OCI-LY7 (cell line): Measurements from ENCODE around the gene TMTC1. TPM values are rescaled to one million over a fixed set of nuclear protein-coding genes. Genes with fewer than 3 reads are reported as not detected.

Experiments
- BruUV-seq: library from RNA; stranded (reverse); fragments of 400-500 nt; replicated peaks from 2 replicates; lab custom pipeline; 2021; lab: Mats Ljungman, UMichigan
- CTCF ChIA-PET: fragments of 300-600 bp; sonication (Branson Sonifier 250); formaldehyde crosslinking; loops from one replicate; lab custom pipeline; 2022; ENCODE audit warnings: antibody characterized with exemption; ENCODE audit not compliant: unreplicated experiment; lab: Charles Lee
- POLR2A ChIA-PET: fragments of 300-600 bp; sonication (Branson Sonifier 250); formaldehyde crosslinking; loops from one replicate; lab custom pipeline; 2022; ENCODE audit warnings: antibody characterized with exemption; lab: Charles Lee
- DNase-seq: peaks from one replicate; pipeline ENCODE4 v3.0.0-alpha.2; 2015; ENCODE audit warnings: low spot score
- H2AFZ ChIP-seq: fragments of 200-600 bp; sonication (generic), shearing (Covaris generic); 2 replicates; pipeline ENCODE4 v1.6.1; 2014; ENCODE audit warnings: mild to moderate bottlenecking, antibody characterized with exemption, low read length, moderate library complexity
- H3K27ac ChIP-seq: fragments of 200-600 bp; sonication (generic); 2 replicates; pipeline ENCODE4 v1.5.1; 2014; ENCODE audit warnings: mixed run types, low read depth, mild to moderate bottlenecking, moderate library complexity, low read length, inconsistent platforms; ENCODE audit not compliant: poor library complexity, severe bottlenecking
- H3K36me3 ChIP-seq: fragments of 200-600 bp; sonication (generic); 2 replicates; pipeline ENCODE4 v1.6.1; 2014; ENCODE audit warnings: mild to moderate bottlenecking, antibody characterized with exemption, low read length, moderate library complexity, mixed read lengths; ENCODE audit not compliant: insufficient read depth
- H3K4me1 ChIP-seq: fragments of 200-600 bp; sonication (generic); 2 replicates; pipeline ENCODE4 v1.5.1; 2014; ENCODE audit warnings: mild to moderate bottlenecking, low read length; ENCODE audit not compliant: insufficient read depth, poor library complexity, severe bottlenecking
- H3K4me2 ChIP-seq: fragments of 200-600 bp; sonication (generic); 2 replicates; pipeline ENCODE4 v1.6.1; 2014; ENCODE audit warnings: mild to moderate bottlenecking, low read length
- H3K4me3 ChIP-seq: fragments of 200-600 bp; sonication (generic); 2 replicates; pipeline ENCODE4 v1.5.1; 2014; ENCODE audit warnings: mild to moderate bottlenecking, low read depth, low read length; ENCODE audit not compliant: poor library complexity, severe bottlenecking
- H3K79me2 ChIP-seq: fragments of 200-600 bp; sonication (generic); 2 replicates; pipeline ENCODE4 v1.6.1; 2016; ENCODE audit warnings: low read depth, mild to moderate bottlenecking, low read length, moderate library complexity, mixed read lengths; ENCODE audit not compliant: insufficient read depth
- H3K9me2 ChIP-seq: fragments of 200-600 bp; sonication (generic); 2 replicates; pipeline ENCODE4 v1.6.1; 2016; ENCODE audit warnings: mild to moderate bottlenecking, low read length, mixed read lengths; ENCODE audit not compliant: insufficient read depth
- H3K9me3 ChIP-seq: fragments of 200-600 bp; sonication (generic); 2 replicates; pipeline ENCODE4 v1.6.1; 2014; ENCODE audit warnings: mild to moderate bottlenecking, mixed run types, low read length, mixed read lengths
- H4K20me1 ChIP-seq: fragments of 200-600 bp; sonication (generic); 2 replicates; pipeline ENCODE4 v1.6.1; 2014; ENCODE audit warnings: mild to moderate bottlenecking, antibody characterized with exemption, low read length, moderate library complexity, mixed read lengths; ENCODE audit not compliant: insufficient read depth
- CTCF ChIP-seq: fragments of 200-600 bp; sonication (generic); conservative IDR thresholded peaks from 2 replicates; pipeline ENCODE4 v1.5.1; 2014; ENCODE audit warnings: mild to moderate bottlenecking, antibody characterized with exemption, low read length, moderate library complexity, mixed read lengths
- EZH2phosphoT487 ChIP-seq: fragments of 200-600 bp; sonication (generic); IDR thresholded peaks from 2 replicates; pipeline ENCODE4 v1.6.1; 2018; ENCODE audit warnings: low read depth, borderline replicate concordance, mild to moderate bottlenecking, mixed run types, antibody characterized with exemption, low read length, moderate library complexity, mixed read lengths
- intact Hi-C: fragments of 100-400 bp; cut with micrococcal nuclease; formaldehyde crosslinking; loops from one replicate; pipeline ENCODE4 v1.10.0; 2022; ENCODE audit not compliant: unreplicated experiment
- total RNA-seq, 2 experiments: library from RNA; depleted of rRNA in 1 of 2; stranded (reverse); fragments of >200 nt in 1 of 2; shearing (Covaris generic) in 1 of 2; gene quantifications; 2 replicates each; pipeline ENCODE4 v1.2.3, GENCODE V29; 2014 to 2022

Gene TMTC1
- total RNA-seq, 2 experiments from 2014 or later: not detected

- no peaks in the 10 kb centered on the region for H3K9me3 ChIP-seq
- no peak overlapping the region for H3K27ac ChIP-seq
- no peaks in the 10 kb centered on the region for H3K9me2 ChIP-seq
- H2AFZ ChIP-seq: no peak overlapping the region
- TF ChIP-seq CTCF (no peak), EZH2phosphoT487 (no peak)
- no peaks in the 10 kb centered on the region for H3K79me2 ChIP-seq
- H3K4me1 ChIP-seq: no peaks in the 10 kb centered on the region
- DNase-seq: no peak
- ChIA-PET POLR2A (interaction anchor here (1.1 kb wide), 1 partner anchor 11 kb away, joined by 4 read pairs; no protein-coding TSS in a partner anchor), CTCF (no interaction called here)
- no TSS peak for BruUV-seq
- no peaks in the 10 kb centered on the region for H3K36me3 ChIP-seq
- H4K20me1 ChIP-seq: no peaks in the 10 kb centered on the region
- no peak overlapping the region for H3K4me3 ChIP-seq
- intact Hi-C loops: no loop called here
- H3K4me2 ChIP-seq: no peak overlapping the region
These were observed 66.1 kb downstream of the TMTC1 start for GRCh38 chr12:29717540-29718100.

- POLR2A ChIA-PET: interaction anchor here (0.6 to 1.2 kb wide), 2 partner anchors 13 to 166 kb away, joined by 3 to 4 read pairs; no protein-coding TSS in a partner anchor
- no peak overlapping the region for H3K4me2 ChIP-seq
- no peak for DNase-seq
- no peaks in the 10 kb centered on the region for H3K79me2 ChIP-seq
- no peaks in the 10 kb centered on the region for H3K36me3 ChIP-seq
- H3K27ac ChIP-seq: no peak overlapping the region
- CTCF ChIA-PET: no interaction called here
- H2AFZ ChIP-seq: no peak overlapping the region
- BruUV-seq: no TSS peak
- intact Hi-C loops: no loop called here
- no peaks in the 10 kb centered on the region for H4K20me1 ChIP-seq
- H3K4me3 ChIP-seq: no peak overlapping the region
- no peaks in the 10 kb centered on the region for H3K9me2 ChIP-seq
- TF ChIP-seq CTCF (no peak), EZH2phosphoT487 (no peak)
- no peaks in the 10 kb centered on the region for H3K9me3 ChIP-seq
- no peaks in the 10 kb centered on the region for H3K4me1 ChIP-seq
These were observed 68.8 kb downstream of the TMTC1 start for GRCh38 chr12:29714966-29715365.

GRCh38 chr12:29713729-29714128 is 70.0 kb downstream of the TMTC1 start:
- no peaks in the 10 kb centered on the region for H3K4me1 ChIP-seq
- CTCF ChIA-PET: no interaction called here
- H3K79me2 ChIP-seq: no peaks in the 10 kb centered on the region
- DNase-seq: no peak
- no TSS peak for BruUV-seq
- intact Hi-C loops: no loop called here
- H3K4me2 ChIP-seq: no peak overlapping the region
- POLR2A ChIA-PET: no interaction called here
- no peak overlapping the region for H2AFZ ChIP-seq
- H4K20me1 ChIP-seq: no peaks in the 10 kb centered on the region
- no peaks in the 10 kb centered on the region for H3K9me2 ChIP-seq
- H3K4me3 ChIP-seq: no peak overlapping the region
- no peak overlapping the region for H3K27ac ChIP-seq
- no peaks in the 10 kb centered on the region for H3K9me3 ChIP-seq
- no peaks in the 10 kb centered on the region for H3K36me3 ChIP-seq
- TF ChIP-seq CTCF (no peak), EZH2phosphoT487 (no peak)
